Measurements from ENCODE around the gene TPK1.

Gene TPK1

GRCh38 chr7:144527051-144527471 is 308.8 kb downstream of the TPK1 start:
- Histone ChIP-seq H3K27ac (ENCODE audit: low read length) (no peak overlapping the region), H3K9me3 (ENCODE audit: control insufficient read depth in 1 of 2, low read length in 2 of 2) (no peaks in the 10 kb centered on the region), H3K4me1 (ENCODE audit: control insufficient read depth in 1 of 2, insufficient read depth in 2 of 2, low read length in 2 of 2) (no peaks in the 10 kb centered on the region), H3K4me3 (ENCODE audit: low read depth in 1 of 2, low read length in 2 of 2) (no peak overlapping the region), H3K27me3 (ENCODE audit: low read depth, low read length) (no peaks in the 10 kb centered on the region), H3K36me3 (ENCODE audit: control insufficient read depth in 1 of 2, insufficient read depth in 2 of 2, low read length in 2 of 2) (no peaks in the 10 kb centered on the region)

GRCh38 chr7:144525956-144526355 is 309.9 kb downstream of the TPK1 start:
- H3K27me3 ChIP-seq (ENCODE audit: low read depth, low read length): no peaks in the 10 kb centered on the region
- H3K9me3 ChIP-seq (ENCODE audit: control insufficient read depth in 1 of 2, low read length in 2 of 2): no peaks in the 10 kb centered on the region
- no peak overlapping the region for H3K4me3 ChIP-seq (ENCODE audit: low read depth in 1 of 2, low read length in 2 of 2)
- H3K36me3 ChIP-seq (ENCODE audit: control insufficient read depth in 1 of 2, insufficient read depth in 2 of 2, low read length in 2 of 2): no peaks in the 10 kb centered on the region
- H3K4me1 ChIP-seq (ENCODE audit: control insufficient read depth in 1 of 2, insufficient read depth in 2 of 2, low read length in 2 of 2): no peaks in the 10 kb centered on the region
- no peak overlapping the region for H3K27ac ChIP-seq (ENCODE audit: low read length)

- Histone ChIP-seq H3K27me3 (ENCODE audit: low read depth, low read length) (no peaks in the 10 kb centered on the region), H3K36me3 (ENCODE audit: control insufficient read depth in 1 of 2, insufficient read depth in 2 of 2, low read length in 2 of 2) (no peaks in the 10 kb centered on the region), H3K4me1 (ENCODE audit: control insufficient read depth in 1 of 2, insufficient read depth in 2 of 2, low read length in 2 of 2) (no peaks in the 10 kb centered on the region), H3K4me3 (ENCODE audit: low read depth in 1 of 2, low read length in 2 of 2) (no peak overlapping the region), H3K9me3 (ENCODE audit: control insufficient read depth in 1 of 2, low read length in 2 of 2) (no peaks in the 10 kb centered on the region), H3K27ac (ENCODE audit: low read length) (no peak overlapping the region)
Measured at GRCh38 chr7:144524271-144524670, 311.6 kb downstream of the TPK1 start.

- Histone ChIP-seq H3K27ac (ENCODE audit: low read length) (no peak overlapping the region), H3K9me3 (ENCODE audit: control insufficient read depth in 1 of 2, low read length in 2 of 2) (no peaks in the 10 kb centered on the region), H3K27me3 (ENCODE audit: low read depth, low read length) (no peaks in the 10 kb centered on the region), H3K4me1 (ENCODE audit: control insufficient read depth in 1 of 2, insufficient read depth in 2 of 2, low read length in 2 of 2) (no peaks in the 10 kb centered on the region), H3K4me3 (ENCODE audit: low read depth in 1 of 2, low read length in 2 of 2) (no peak overlapping the region), H3K36me3 (ENCODE audit: control insufficient read depth in 1 of 2, insufficient read depth in 2 of 2, low read length in 2 of 2) (no peaks in the 10 kb centered on the region)
Measured at GRCh38 chr7:144523621-144524020, 312.2 kb downstream of the TPK1 start.

GRCh38 chr7:144519925-144520324 is 315.9 kb downstream of the TPK1 start:
- no peaks in the 10 kb centered on the region for H3K27me3 ChIP-seq (ENCODE audit: low read depth, low read length)
- H3K36me3 ChIP-seq (ENCODE audit: control insufficient read depth in 1 of 2, insufficient read depth in 2 of 2, low read length in 2 of 2): no peaks in the 10 kb centered on the region
- H3K4me1 ChIP-seq (ENCODE audit: control insufficient read depth in 1 of 2, insufficient read depth in 2 of 2, low read length in 2 of 2): no peaks in the 10 kb centered on the region
- no peaks in the 10 kb centered on the region for H3K9me3 ChIP-seq (ENCODE audit: control insufficient read depth in 1 of 2, low read length in 2 of 2)
- H3K4me3 ChIP-seq (ENCODE audit: low read depth in 1 of 2, low read length in 2 of 2): no peak overlapping the region
- H3K27ac ChIP-seq (ENCODE audit: low read length): no peak overlapping the region

GRCh38 chr7:144518360-144518759 is 317.5 kb downstream of the TPK1 start:
- Histone ChIP-seq H3K27ac (ENCODE audit: low read length) (no peak overlapping the region), H3K27me3 (ENCODE audit: low read depth, low read length) (no peaks in the 10 kb centered on the region), H3K4me3 (ENCODE audit: low read depth in 1 of 2, low read length in 2 of 2) (no peak overlapping the region), H3K9me3 (ENCODE audit: control insufficient read depth in 1 of 2, low read length in 2 of 2) (no peaks in the 10 kb centered on the region), H3K36me3 (ENCODE audit: control insufficient read depth in 1 of 2, insufficient read depth in 2 of 2, low read length in 2 of 2) (no peaks in the 10 kb centered on the region), H3K4me1 (ENCODE audit: control insufficient read depth in 1 of 2, insufficient read depth in 2 of 2, low read length in 2 of 2) (no peaks in the 10 kb centered on the region)

GRCh38 chr7:144517749-144518148 is 318.1 kb downstream of the TPK1 start:
- Histone ChIP-seq H3K27me3 (ENCODE audit: low read depth, low read length) (no peaks in the 10 kb centered on the region), H3K27ac (ENCODE audit: low read length) (no peak overlapping the region), H3K4me1 (ENCODE audit: control insufficient read depth in 1 of 2, insufficient read depth in 2 of 2, low read length in 2 of 2) (no peaks in the 10 kb centered on the region), H3K9me3 (ENCODE audit: control insufficient read depth in 1 of 2, low read length in 2 of 2) (no peaks in the 10 kb centered on the region), H3K4me3 (ENCODE audit: low read depth in 1 of 2, low read length in 2 of 2) (no peak overlapping the region), H3K36me3 (ENCODE audit: control insufficient read depth in 1 of 2, insufficient read depth in 2 of 2, low read length in 2 of 2) (no peaks in the 10 kb centered on the region)

GRCh38 chr7:144516729-144517525 is 318.9 kb downstream of the TPK1 start:
- no peak overlapping the region for H3K4me3 ChIP-seq (ENCODE audit: low read depth in 1 of 2, low read length in 2 of 2)
- no peaks in the 10 kb centered on the region for H3K27me3 ChIP-seq (ENCODE audit: low read depth, low read length)
- no peaks in the 10 kb centered on the region for H3K4me1 ChIP-seq (ENCODE audit: control insufficient read depth in 1 of 2, insufficient read depth in 2 of 2, low read length in 2 of 2)
- H3K36me3 ChIP-seq (ENCODE audit: control insufficient read depth in 1 of 2, insufficient read depth in 2 of 2, low read length in 2 of 2): no peaks in the 10 kb centered on the region
- no peaks in the 10 kb centered on the region for H3K9me3 ChIP-seq (ENCODE audit: control insufficient read depth in 1 of 2, low read length in 2 of 2)
- no peak overlapping the region for H3K27ac ChIP-seq (ENCODE audit: low read length)

- Histone ChIP-seq H3K36me3 (ENCODE audit: control insufficient read depth in 1 of 2, insufficient read depth in 2 of 2, low read length in 2 of 2) (no peaks in the 10 kb centered on the region), H3K4me1 (ENCODE audit: control insufficient read depth in 1 of 2, insufficient read depth in 2 of 2, low read length in 2 of 2) (no peaks in the 10 kb centered on the region), H3K9me3 (ENCODE audit: control insufficient read depth in 1 of 2, low read length in 2 of 2) (no peaks in the 10 kb centered on the region), H3K4me3 (ENCODE audit: low read depth in 1 of 2, low read length in 2 of 2) (no peak overlapping the region), H3K27me3 (ENCODE audit: low read depth, low read length) (no peaks in the 10 kb centered on the region), H3K27ac (ENCODE audit: low read length) (no peak overlapping the region)
Measured at GRCh38 chr7:144513334-144513733, 322.5 kb downstream of the TPK1 start.

GRCh38 chr7:144510621-144511020 is 325.2 kb downstream of the TPK1 start:
- Histone ChIP-seq H3K4me1 (ENCODE audit: control insufficient read depth in 1 of 2, insufficient read depth in 2 of 2, low read length in 2 of 2) (no peaks in the 10 kb centered on the region), H3K27ac (ENCODE audit: low read length) (no peak overlapping the region), H3K36me3 (ENCODE audit: control insufficient read depth in 1 of 2, insufficient read depth in 2 of 2, low read length in 2 of 2) (no peaks in the 10 kb centered on the region), H3K9me3 (ENCODE audit: control insufficient read depth in 1 of 2, low read length in 2 of 2) (peaks cover 0 to 4% of the 10 kb centered on the region in 2 donors), H3K27me3 (ENCODE audit: low read depth, low read length) (no peaks in the 10 kb centered on the region), H3K4me3 (ENCODE audit: low read depth in 1 of 2, low read length in 2 of 2) (no peak overlapping the region)

GRCh38 chr7:144508702-144509101 is 327.2 kb downstream of the TPK1 start:
- Histone ChIP-seq H3K36me3 (ENCODE audit: control insufficient read depth in 1 of 2, insufficient read depth in 2 of 2, low read length in 2 of 2) (no peaks in the 10 kb centered on the region), H3K27me3 (ENCODE audit: low read depth, low read length) (no peaks in the 10 kb centered on the region), H3K9me3 (ENCODE audit: control insufficient read depth in 1 of 2, low read length in 2 of 2) (peaks cover 0 to 11% of the 10 kb centered on the region in 2 donors), H3K27ac (ENCODE audit: low read length) (no peak overlapping the region), H3K4me3 (ENCODE audit: low read depth in 1 of 2, low read length in 2 of 2) (no peak overlapping the region), H3K4me1 (ENCODE audit: control insufficient read depth in 1 of 2, insufficient read depth in 2 of 2, low read length in 2 of 2) (no peaks in the 10 kb centered on the region)

- H3K27me3 ChIP-seq (ENCODE audit: low read depth, low read length): no peaks in the 10 kb centered on the region
- no peaks in the 10 kb centered on the region for H3K36me3 ChIP-seq (ENCODE audit: control insufficient read depth in 1 of 2, insufficient read depth in 2 of 2, low read length in 2 of 2)
- no peak overlapping the region for H3K27ac ChIP-seq (ENCODE audit: low read length)
- H3K4me1 ChIP-seq (ENCODE audit: control insufficient read depth in 1 of 2, insufficient read depth in 2 of 2, low read length in 2 of 2): no peaks in the 10 kb centered on the region
- no peak overlapping the region for H3K4me3 ChIP-seq (ENCODE audit: low read depth in 1 of 2, low read length in 2 of 2)
- H3K9me3 ChIP-seq (ENCODE audit: control insufficient read depth in 1 of 2, low read length in 2 of 2): peaks cover 0 to 11% of the 10 kb centered on the region in 2 donors
Measured at GRCh38 chr7:144503215-144503614, 332.6 kb downstream of the TPK1 start.
